DMS153 treated with DMSO at 0.1 percent for 48 hours (cell line): ENCODE results near the gene CHST15.

ENCODE experiments used
- DNase-seq: peaks from one replicate; lab custom pipeline; 2025; ENCODE audit not compliant: unreplicated experiment; lab: John Stamatoyannopoulos, UW

The CHST15 gene

GRCh38 chr10:124032087-124032935 is 61.1 kb downstream of the CHST15 start:
- DNase-seq = no peak

- DNase-seq = no peak
These were observed 62.8 kb downstream of the CHST15 start for GRCh38 chr10:124030492-124031110.

- DNase-seq = no peak
These were observed 63.3 kb downstream of the CHST15 start for GRCh38 chr10:124030061-124030460.

- DNase-seq = no peak
These were observed 63.8 kb downstream of the CHST15 start for GRCh38 chr10:124029559-124029958.

GRCh38 chr10:124028700-124029480 is 64.5 kb downstream of the CHST15 start:
- no peak for DNase-seq

- no peak for DNase-seq
These were observed 65.7 kb downstream of the CHST15 start for GRCh38 chr10:124027651-124028050.

- DNase-seq = no peak
These were observed 66.3 kb downstream of the CHST15 start for GRCh38 chr10:124027031-124027611.

GRCh38 chr10:124026589-124026939 is 66.8 kb downstream of the CHST15 start:
- no peak for DNase-seq

- DNase-seq = no peak
These were observed 67.5 kb downstream of the CHST15 start for GRCh38 chr10:124025660-124026588.

- no peak for DNase-seq
These were observed 68.2 kb downstream of the CHST15 start for GRCh38 chr10:124025152-124025551.

- no peak for DNase-seq
These were observed 71.3 kb downstream of the CHST15 start for GRCh38 chr10:124022066-124022465.

- no peak for DNase-seq
These were observed 72.2 kb downstream of the CHST15 start for GRCh38 chr10:124020981-124021815.

GRCh38 chr10:124019886-124020797 is 73.3 kb downstream of the CHST15 start:
- DNase-seq = no peak

- DNase-seq = no peak
These were observed 74.4 kb downstream of the CHST15 start for GRCh38 chr10:124018886-124019525.

GRCh38 chr10:124017729-124018128 is 75.7 kb downstream of the CHST15 start:
- no peak for DNase-seq

- DNase-seq = no peak
These were observed 76.5 kb downstream of the CHST15 start for GRCh38 chr10:124016804-124017375.

- DNase-seq = no peak
These were observed 77.4 kb downstream of the CHST15 start for GRCh38 chr10:124015991-124016390.
